A673 (cell line): ENCODE results near the gene SHC3. TPM values are rescaled to one million over a fixed set of nuclear protein-coding genes. Genes with fewer than 3 reads are reported as not detected.

ENCODE experiments used
- BruUV-seq: library from RNA; stranded (reverse); fragments of 400-500 nt; replicated peaks from 2 replicates; lab custom pipeline; 2021; lab: Mats Ljungman, UMichigan
- CTCF ChIA-PET: fragments of 300-600 bp; sonication (Branson Sonifier 250); formaldehyde crosslinking; loops from one replicate; lab custom pipeline; 2022; ENCODE audit warnings: antibody characterized with exemption; lab: Charles Lee
- POLR2A ChIA-PET: fragments of 300-600 bp; sonication (Branson Sonifier 250); formaldehyde crosslinking; loops from one replicate; lab custom pipeline; 2022; ENCODE audit warnings: antibody characterized with exemption; ENCODE audit not compliant: low non-redundant PET; lab: Charles Lee
- DNase-seq: peaks from one replicate; pipeline ENCODE4 v3.0.0-alpha.2; 2015; ENCODE audit warnings: low spot score
- H3K27ac ChIP-seq: fragments of 200-600 bp; sonication (generic); 2 replicates; pipeline ENCODE4 v1.5.1; 2016; ENCODE audit warnings: mixed run types, low read depth, mild to moderate bottlenecking, mixed read lengths, antibody characterized with exemption, low read length; ENCODE audit not compliant: poor library complexity, severe bottlenecking
- H3K27me3 ChIP-seq: fragments of 200-600 bp; sonication (generic); replicated peaks from 2 replicates; pipeline ENCODE4 v1.6.1; 2017; ENCODE audit warnings: mixed run types, low read depth, mild to moderate bottlenecking, mixed read lengths, antibody characterized with exemption, low read length; ENCODE audit not compliant: insufficient read depth, poor library complexity
- H3K36me3 ChIP-seq: fragments of 200-600 bp; sonication (generic); 2 replicates; pipeline ENCODE4 v1.6.1; 2016; ENCODE audit warnings: mixed run types, mild to moderate bottlenecking, mixed read lengths, antibody characterized with exemption, low read length; ENCODE audit not compliant: insufficient read depth, poor library complexity, severe bottlenecking
- H3K4me1 ChIP-seq: fragments of 200-600 bp; sonication (generic); 2 replicates; pipeline ENCODE4 v1.6.1; 2017; ENCODE audit warnings: mixed run types, mild to moderate bottlenecking, mixed read lengths, antibody characterized with exemption, low read length; ENCODE audit not compliant: insufficient read depth, poor library complexity, severe bottlenecking
- H3K4me3 ChIP-seq: fragments of 200-600 bp; sonication (generic); 2 replicates; pipeline ENCODE4 v1.5.1; 2016; ENCODE audit warnings: low read depth, mixed run types, mild to moderate bottlenecking, mixed read lengths, low read length; ENCODE audit not compliant: poor library complexity, severe bottlenecking
- H3K9me3 ChIP-seq: fragments of 200-600 bp; sonication (generic); 2 replicates; pipeline ENCODE4 v1.6.1; 2016; ENCODE audit warnings: mixed run types, low read depth, mild to moderate bottlenecking, mixed read lengths, antibody characterized with exemption, low read length; ENCODE audit not compliant: poor library complexity, severe bottlenecking
- CTCF ChIP-seq: fragments of 300-800, 200-600 bp; sonication (generic); conservative IDR thresholded peaks from 2 replicates; pipeline ENCODE4 v1.5.1; 2017; ENCODE audit warnings: low read depth, mild to moderate bottlenecking, antibody characterized with exemption, low read length, moderate library complexity, mixed read lengths
- EZH2 ChIP-seq: fragments of 200-600 bp; sonication (generic); IDR thresholded peaks from 2 replicates; pipeline ENCODE4 v1.6.1; 2017; ENCODE audit warnings: borderline replicate concordance, low read depth, mild to moderate bottlenecking, mixed read lengths, antibody characterized with exemption, low read length; ENCODE audit not compliant: poor library complexity, severe bottlenecking
- intact Hi-C: fragments of 100-400 bp; cut with micrococcal nuclease; formaldehyde crosslinking; loops from one replicate; pipeline ENCODE4 v1.10.0; 2022; ENCODE audit not compliant: unreplicated experiment
- total RNA-seq: library from RNA; stranded (reverse); gene quantifications from 2 replicates; pipeline ENCODE4 v1.2.3, GENCODE V29; 2021

The SHC3 gene
- total RNA-seq, 1 experiment from 2014 or later: 6.6 TPM

GRCh38 chr9:89223396-89223977, 44.9 kb upstream of the SHC3 start:
- TF ChIP-seq EZH2: no peak
- TF ChIP-seq CTCF: no peak
- intact Hi-C loops: no loop called here
- no peaks in the 10 kb centered on the region for H3K36me3 ChIP-seq
- H3K27me3 ChIP-seq: no peaks in the 10 kb centered on the region
- H3K4me3 ChIP-seq: no peak overlapping the region
- no peak overlapping the region for H3K27ac ChIP-seq
- no peaks in the 10 kb centered on the region for H3K9me3 ChIP-seq
- DNase-seq: no peak
- no peaks in the 10 kb centered on the region for H3K4me1 ChIP-seq
- POLR2A ChIA-PET: no interaction called here
- no TSS peak for BruUV-seq
- CTCF ChIA-PET: no interaction called here

- no peak for DNase-seq
- Histone ChIP-seq H3K36me3 (no peaks in the 10 kb centered on the region), H3K4me1 (no peaks in the 10 kb centered on the region), H3K4me3 (no peak overlapping the region), H3K9me3 (no peaks in the 10 kb centered on the region), H3K27ac (no peak overlapping the region), H3K27me3 (no peaks in the 10 kb centered on the region)
- TF ChIP-seq EZH2 (no peak), CTCF (no peak)
- BruUV-seq: no TSS peak
- ChIA-PET POLR2A (no interaction called here), CTCF (no interaction called here)
- intact Hi-C loops: no loop called here
These were observed 41.0 kb upstream of the SHC3 start for GRCh38 chr9:89219637-89220036.

GRCh38 chr9:89218040-89218928, 39.7 kb upstream of the SHC3 start:
- Histone ChIP-seq H3K27me3 (no peaks in the 10 kb centered on the region), H3K9me3 (no peaks in the 10 kb centered on the region), H3K4me1 (no peaks in the 10 kb centered on the region), H3K36me3 (no peaks in the 10 kb centered on the region), H3K27ac (no peak overlapping the region), H3K4me3 (no peak overlapping the region)
- intact Hi-C loops: no loop called here
- ChIA-PET CTCF (no interaction called here), POLR2A (no interaction called here)
- DNase-seq: peak; percentile 12
- BruUV-seq: no TSS peak
- no peak for TF ChIP-seq CTCF
- TF ChIP-seq EZH2: no peak
